Aorta (tissue), 5 donors: Measurements from ENCODE around the gene FYB1. TPM values are rescaled to one million over a fixed set of nuclear protein-coding genes. Genes with fewer than 3 reads are reported as not detected.
"Not testable (repeated sequence)": the region's sequence is repeated elsewhere in the genome, so short reads cannot be mapped to it uniquely, and the experiment has no call there.

ENCODE experiments used
- ATAC-seq: fragments of 200-7000 bp; cut with Tn5 transposase; one replicate; pipeline ENCODE4 v1.9.1; 2022; ENCODE audit warnings: moderate library complexity; ENCODE audit not compliant: low FRiP score
- DNase-seq, 2 donors: peaks; one replicate each; pipeline ENCODE4 v3.0.0-alpha.2; 2020
- H3K27ac ChIP-seq, 2 donors: one replicate each; pipeline ENCODE4 v1.5.1; 2013; ENCODE audit warnings: low read length in 2 of 2, mild to moderate bottlenecking in 2 of 2, moderate library complexity in 2 of 2, control low read depth in 1 of 2, inconsistent platforms in 1 of 2, low read depth in 1 of 2
- H3K27me3 ChIP-seq, 2 donors: one replicate each; pipeline ENCODE4 v1.6.1; 2013; ENCODE audit warnings: control low read depth in 1 of 2, low read length in 1 of 2, mild to moderate bottlenecking in 1 of 2, moderate library complexity in 1 of 2; ENCODE audit not compliant: insufficient read depth in 2 of 2, control insufficient read depth in 1 of 2
- H3K36me3 ChIP-seq, 2 donors: one replicate each; pipeline ENCODE4 v1.6.1; 2013; ENCODE audit warnings: control low read depth in 1 of 2, low read length in 1 of 2, mild to moderate bottlenecking in 1 of 2; ENCODE audit not compliant: insufficient read depth in 2 of 2, control insufficient read depth in 1 of 2
- H3K4me1 ChIP-seq, 2 donors: one replicate each; pipeline ENCODE4 v1.6.1; 2013; ENCODE audit warnings: low read length in 2 of 2, control low read depth in 1 of 2, mild to moderate bottlenecking in 1 of 2, moderate library complexity in 1 of 2; ENCODE audit not compliant: insufficient read depth in 2 of 2, control insufficient read depth in 1 of 2
- H3K4me3 ChIP-seq, 2 donors: one replicate each; pipeline ENCODE4 v1.5.1; 2013; ENCODE audit warnings: low read length in 2 of 2, control low read depth in 1 of 2, mild to moderate bottlenecking in 1 of 2
- H3K9me3 ChIP-seq: one replicate; pipeline ENCODE4 v1.6.1; 2013; ENCODE audit warnings: mild to moderate bottlenecking, low read length; ENCODE audit not compliant: control insufficient read depth
- WGBS, 2 donors: extraction: QIAGEN DNeasy Blood & Tissue Kit; methylation state at CpG; one replicate each; pipeline ENCODE4 v1.1.7; 2013; 5-methylcytosine and 5-hydroxymethylcytosine counted together
- intact Hi-C, 2 donors: fragments of 100-400 bp; cut with DNase I; formaldehyde crosslinking; loops; one replicate each; pipeline versions ENCODE4 v1.14.2 to v1.15.0; 2022
- polyA plus RNA-seq, 2 donors: library from polyadenylated mRNA; stranded (reverse); fragments of 200-250 nt; gene quantifications; one replicate each; pipeline ENCODE4 v1.2.3, GENCODE V29; 2013
- total RNA-seq, 2 donors: library from RNA; stranded (reverse); fragmentation: NEBNext Ultra II Directional; extraction: Animal tissue kit (Norgen Biotek cat#: 25700); gene quantifications; one replicate each; pipeline ENCODE4 v1.2.1, GENCODE V29; 2021
- donor health status: healthy with polysubstance abuse.
- donor health status: Bipolar disorder and iron deficiency.
- donor health status: DM: no; HTN: no; CAD: no.
- donor health status: DM: no; HTN: no; CAD: no.
- donor health status: DM: yes; HTN: yes; CAD: no.

The FYB1 gene
- total and polyA plus RNA-seq, 4 donors, result 0.87 to 45.8 (median 13.3) TPM

- no peaks in the 10 kb centered on the region for H3K9me3 ChIP-seq
- H3K36me3 ChIP-seq, result no peaks in the 10 kb centered on the region
- H3K27me3 ChIP-seq, result no peaks in the 10 kb centered on the region
- no peaks in the 10 kb centered on the region for H3K4me1 ChIP-seq
- DNase-seq, result no peak
- no peak overlapping the region for H3K27ac ChIP-seq
- no peak overlapping the region for H3K4me3 ChIP-seq
- 45 to 59% methylated on average over 4 of the region's 4 CpGs for WGBS, 2 donors
- no peak for ATAC-seq
- intact Hi-C loops, result no loop called here
Observed at GRCh38 chr5:39189292-39189955, 29.9 kb downstream of the FYB1 start.

- no peaks in the 10 kb centered on the region for H3K36me3 ChIP-seq
- ATAC-seq, result no peak
- intact Hi-C loops, result no loop called here
- no peaks in the 10 kb centered on the region for H3K4me1 ChIP-seq
- WGBS, 2 donors, result 84% methylated on average over 13 of the region's 13 CpGs
- no peak overlapping the region for H3K4me3 ChIP-seq
- H3K27me3 ChIP-seq, result no peaks in the 10 kb centered on the region
- H3K27ac ChIP-seq, result no peak overlapping the region
- DNase-seq, result no peak
- H3K9me3 ChIP-seq, result no peaks in the 10 kb centered on the region
Observed at GRCh38 chr5:39187831-39188731, 31.3 kb downstream of the FYB1 start.

DNA sequence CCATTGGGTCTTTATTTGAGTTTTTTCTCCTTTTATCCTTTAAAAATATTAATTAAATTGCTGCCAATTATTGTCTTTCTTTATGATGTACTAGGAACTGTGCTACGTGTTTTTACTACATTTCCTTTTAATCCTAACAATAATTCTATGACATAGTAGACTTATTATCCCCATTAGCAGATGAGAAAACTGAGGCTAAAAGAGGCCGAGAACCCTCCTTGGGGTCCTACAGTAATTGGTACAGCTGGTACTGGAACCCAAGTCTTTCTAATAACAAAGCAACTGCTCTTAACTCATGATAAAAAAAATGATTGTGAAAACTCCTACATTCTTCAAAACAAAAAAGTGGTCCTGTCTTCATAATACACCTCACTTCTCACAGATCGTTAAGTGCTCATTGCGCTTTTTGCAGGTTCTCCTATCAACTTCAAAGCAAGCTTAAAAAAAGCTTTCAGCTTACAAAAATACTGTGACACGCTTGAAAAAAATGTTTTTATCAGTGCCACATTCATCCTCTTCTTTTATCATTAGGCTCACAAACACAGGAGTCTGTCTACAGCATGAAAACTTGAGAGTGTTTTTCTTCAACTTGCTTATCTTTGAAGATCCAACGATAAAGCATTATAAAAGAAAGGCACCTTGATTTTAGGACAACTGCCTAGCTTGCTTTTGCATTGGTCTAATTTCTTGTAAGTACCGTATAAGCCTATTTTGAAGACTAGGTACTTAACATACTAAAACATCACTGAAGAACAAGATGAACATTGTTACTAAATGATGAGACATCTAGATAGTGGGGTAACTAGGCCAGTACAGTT is 32.4 kb downstream of the FYB1 start:
- intact Hi-C loops, result no loop called here
- Histone ChIP-seq H3K27me3 (no peaks in the 10 kb centered on the region), H3K4me3 (no peak overlapping the region), H3K36me3 (no peaks in the 10 kb centered on the region), H3K9me3 (no peaks in the 10 kb centered on the region), H3K4me1 (no peaks in the 10 kb centered on the region), H3K27ac (no peak overlapping the region)
- no peak for DNase-seq
- 84 to 86% methylated on average over 7 of the region's 7 CpGs for WGBS, 2 donors
- no peak for ATAC-seq

DNA sequence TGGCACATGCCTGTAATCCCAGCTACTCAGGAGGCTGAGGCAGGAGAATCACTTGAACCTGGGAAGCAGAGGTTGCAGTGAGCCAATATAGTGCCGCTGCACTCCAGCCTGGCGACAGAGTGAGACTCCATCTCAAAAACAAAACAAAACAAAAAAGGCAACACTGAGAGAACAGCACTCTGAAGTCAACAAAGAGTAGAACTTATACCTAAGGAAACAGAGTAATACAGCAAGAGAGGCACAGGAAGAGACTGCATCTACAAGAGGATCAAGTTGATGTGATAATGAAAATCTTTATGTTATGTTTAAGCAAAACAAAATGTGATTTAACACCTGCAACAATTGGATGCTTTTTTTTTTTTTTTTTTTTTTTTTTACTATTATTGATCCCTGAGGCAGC is 33.1 kb downstream of the FYB1 start:
- no peak for ATAC-seq
- WGBS, 2 donors, result 91 to 93% methylated on average over 2 of the region's 2 CpGs
- Histone ChIP-seq H3K36me3 (no peaks in the 10 kb centered on the region), H3K4me3 (no peak overlapping the region), H3K27ac (no peak overlapping the region), H3K27me3 (no peaks in the 10 kb centered on the region), H3K9me3 (no peaks in the 10 kb centered on the region), H3K4me1 (no peaks in the 10 kb centered on the region)
- no peak for DNase-seq
- intact Hi-C loops, result no loop called here

GRCh38 chr5:39185761-39186160 is 33.6 kb downstream of the FYB1 start:
- H3K27me3 ChIP-seq, result no peaks in the 10 kb centered on the region
- ATAC-seq (no peak), DNase-seq (no peak)
- no peaks in the 10 kb centered on the region for H3K36me3 ChIP-seq
- no peaks in the 10 kb centered on the region for H3K4me1 ChIP-seq
- no peak overlapping the region for H3K27ac ChIP-seq
- WGBS, 2 donors, result 92 to 96% methylated on average over 9 of the region's 9 CpGs
- intact Hi-C loops, result no loop called here
- no peaks in the 10 kb centered on the region for H3K9me3 ChIP-seq
- H3K4me3 ChIP-seq, result no peak overlapping the region

GRCh38 chr5:39179561-39179960 is 39.8 kb downstream of the FYB1 start:
- H3K27me3 ChIP-seq, H3K36me3 ChIP-seq, H3K9me3 ChIP-seq, H3K4me3 ChIP-seq, intact Hi-C loops, DNase-seq, H3K4me1 ChIP-seq, H3K27ac ChIP-seq, ATAC-seq: not testable (repeated sequence)
- WGBS, 2 donors, result 46 to 49% methylated on average over 3 of the region's 3 CpGs

DNA sequence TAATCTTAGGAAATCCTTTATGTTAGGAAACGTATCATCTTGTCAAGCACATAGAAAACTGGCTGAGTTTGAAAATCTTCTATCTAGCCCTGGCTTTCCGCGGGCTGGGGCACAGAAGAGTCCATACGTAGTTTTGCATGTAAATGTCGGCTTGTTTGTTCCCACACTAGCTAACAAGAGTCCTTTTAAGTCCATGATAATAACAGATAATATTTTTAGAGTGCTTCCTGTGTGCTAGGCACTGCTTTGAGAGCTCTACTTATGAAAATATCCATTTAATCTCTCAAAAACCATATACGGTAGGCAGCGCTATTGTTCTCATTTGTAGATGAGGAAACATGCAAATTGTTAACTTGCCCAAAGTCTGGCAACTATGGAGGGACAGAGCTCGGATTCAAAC is 40.5 kb downstream of the FYB1 start:
- no peak for ATAC-seq
- intact Hi-C loops, result no loop called here
- 78 to 81% methylated on average over 8 of the region's 8 CpGs for WGBS, 2 donors

GRCh38 chr5:39178171-39178570 is 41.2 kb downstream of the FYB1 start:
- H3K9me3 ChIP-seq, result peaks cover 2% of the 10 kb centered on the region
- intact Hi-C loops, result no loop called here
- H3K4me1 ChIP-seq, result peaks cover 0 to 1% of the 10 kb centered on the region in 2 donors
- H3K36me3 ChIP-seq, result no peaks in the 10 kb centered on the region
- no peak overlapping the region for H3K27ac ChIP-seq
- DNase-seq, result no peak
- no peaks in the 10 kb centered on the region for H3K27me3 ChIP-seq
- H3K4me3 ChIP-seq, result no peak overlapping the region
- WGBS, 2 donors, result 52 to 62% methylated on average over 3 of the region's 3 CpGs
- no peak for ATAC-seq

More for the DNA sequence above, 40.5 kb downstream of the FYB1 start:
- H3K9me3 ChIP-seq, result peaks cover 2% of the 10 kb centered on the region
- H3K4me1 ChIP-seq, result peaks cover 0 to 1% of the 10 kb centered on the region in 2 donors
- DNase-seq, result no peak
- H3K27ac ChIP-seq, result no peak overlapping the region
- H3K4me3 ChIP-seq, result no peak overlapping the region
- no peaks in the 10 kb centered on the region for H3K36me3 ChIP-seq
- no peaks in the 10 kb centered on the region for H3K27me3 ChIP-seq
